GM12873 (cell line): ENCODE results near the gene FSTL4.

ENCODE experiments used
- CTCF ChIP-seq: IDR thresholded peaks from 2 replicates; pipeline ENCODE4 v1.5.1; 2012; ENCODE audit warnings: low read depth, mild to moderate bottlenecking, moderate library complexity, low read length, control low read depth; ENCODE audit not compliant: insufficient read depth; ENCODE audit errors: missing control alignments

FSTL4 gene

GRCh38 chr5:133276171-133276570, 336.2 kb downstream of the FSTL4 start:
- TF ChIP-seq CTCF = no peak

- no peak for TF ChIP-seq CTCF
Observed at GRCh38 chr5:133275631-133276030, 336.7 kb downstream of the FSTL4 start.

- no peak for TF ChIP-seq CTCF
Observed at GRCh38 chr5:133274597-133274935, 337.8 kb downstream of the FSTL4 start.

- no peak for TF ChIP-seq CTCF
Observed at GRCh38 chr5:133273661-133274596, 338.4 kb downstream of the FSTL4 start.

- TF ChIP-seq CTCF = no peak
Observed at GRCh38 chr5:133272345-133272744, 340.0 kb downstream of the FSTL4 start.

GRCh38 chr5:133271606-133272005, 340.7 kb downstream of the FSTL4 start:
- no peak for TF ChIP-seq CTCF

- TF ChIP-seq CTCF = no peak
Observed at GRCh38 chr5:133269691-133270090, 342.6 kb downstream of the FSTL4 start.
